ENCODE data around the gene STX8.

STX8 gene

GRCh38 chr17:9211133-9211765, 364.4 kb downstream of the STX8 start:
- Histone ChIP-seq H3K36me3 (ENCODE audit: insufficient read depth, low read length) (no peaks in the 10 kb centered on the region), H3K9ac (ENCODE audit: low read depth, low read length) (no peak overlapping the region), H3K4me1 (ENCODE audit: insufficient read depth, low read length) (no peaks in the 10 kb centered on the region)

GRCh38 chr17:9209781-9210370, 365.7 kb downstream of the STX8 start:
- H3K9ac ChIP-seq (ENCODE audit: low read depth, low read length), result no peak overlapping the region
- no peaks in the 10 kb centered on the region for H3K36me3 ChIP-seq (ENCODE audit: insufficient read depth, low read length)
- no peaks in the 10 kb centered on the region for H3K9me3 ChIP-seq (ENCODE audit: control insufficient read depth, insufficient read depth, low read length)
- no peaks in the 10 kb centered on the region for H3K4me1 ChIP-seq (ENCODE audit: insufficient read depth, low read length)

More at GRCh38 chr17:9211133-9211765, 364.4 kb downstream of the STX8 start:
- peaks cover 9% of the 10 kb centered on the region; the same call in 1 of the 2 replicates for H3K9me3 ChIP-seq (ENCODE audit: control insufficient read depth, insufficient read depth, low read length)

- Histone ChIP-seq H3K9ac (ENCODE audit: low read depth, low read length) (no peak overlapping the region), H3K36me3 (ENCODE audit: insufficient read depth, low read length) (no peaks in the 10 kb centered on the region), H3K4me1 (ENCODE audit: insufficient read depth, low read length) (no peaks in the 10 kb centered on the region), H3K9me3 (ENCODE audit: control insufficient read depth, insufficient read depth, low read length) (no peaks in the 10 kb centered on the region)
These were observed 366.3 kb downstream of the STX8 start for GRCh38 chr17:9209347-9209746.

- Histone ChIP-seq H3K9ac (ENCODE audit: low read depth, low read length) (no peak overlapping the region), H3K9me3 (ENCODE audit: control insufficient read depth, insufficient read depth, low read length) (no peaks in the 10 kb centered on the region), H3K4me1 (ENCODE audit: insufficient read depth, low read length) (no peaks in the 10 kb centered on the region), H3K36me3 (ENCODE audit: insufficient read depth, low read length) (no peaks in the 10 kb centered on the region)
These were observed 367.1 kb downstream of the STX8 start for GRCh38 chr17:9208381-9209105.

- H3K9ac ChIP-seq (ENCODE audit: low read depth, low read length), result no peak overlapping the region
- no peaks in the 10 kb centered on the region for H3K36me3 ChIP-seq (ENCODE audit: insufficient read depth, low read length)
- H3K9me3 ChIP-seq (ENCODE audit: control insufficient read depth, insufficient read depth, low read length), result no peaks in the 10 kb centered on the region
- no peaks in the 10 kb centered on the region for H3K4me1 ChIP-seq (ENCODE audit: insufficient read depth, low read length)
These were observed 368.8 kb downstream of the STX8 start for GRCh38 chr17:9206741-9207332.

- Histone ChIP-seq H3K4me1 (ENCODE audit: insufficient read depth, low read length) (no peaks in the 10 kb centered on the region), H3K9me3 (ENCODE audit: control insufficient read depth, insufficient read depth, low read length) (no peaks in the 10 kb centered on the region), H3K36me3 (ENCODE audit: insufficient read depth, low read length) (no peaks in the 10 kb centered on the region), H3K9ac (ENCODE audit: low read depth, low read length) (no peak overlapping the region)
These were observed 369.3 kb downstream of the STX8 start for GRCh38 chr17:9206410-9206703.

- H3K36me3 ChIP-seq (ENCODE audit: insufficient read depth, low read length), result no peaks in the 10 kb centered on the region
- H3K4me1 ChIP-seq (ENCODE audit: insufficient read depth, low read length), result no peaks in the 10 kb centered on the region
- H3K9me3 ChIP-seq (ENCODE audit: control insufficient read depth, insufficient read depth, low read length), result no peaks in the 10 kb centered on the region
- H3K9ac ChIP-seq (ENCODE audit: low read depth, low read length), result no peak overlapping the region
These were observed 369.9 kb downstream of the STX8 start for GRCh38 chr17:9205520-9206409.

- Histone ChIP-seq H3K9ac (ENCODE audit: low read depth, low read length) (no peak overlapping the region), H3K4me1 (ENCODE audit: insufficient read depth, low read length) (no peaks in the 10 kb centered on the region), H3K9me3 (ENCODE audit: control insufficient read depth, insufficient read depth, low read length) (no peaks in the 10 kb centered on the region), H3K36me3 (ENCODE audit: insufficient read depth, low read length) (no peaks in the 10 kb centered on the region)
These were observed 370.8 kb downstream of the STX8 start for GRCh38 chr17:9204637-9205329.

- no peaks in the 10 kb centered on the region for H3K9me3 ChIP-seq (ENCODE audit: control insufficient read depth, insufficient read depth, low read length)
- H3K4me1 ChIP-seq (ENCODE audit: insufficient read depth, low read length), result no peaks in the 10 kb centered on the region
- no peak overlapping the region for H3K9ac ChIP-seq (ENCODE audit: low read depth, low read length)
- H3K36me3 ChIP-seq (ENCODE audit: insufficient read depth, low read length), result no peaks in the 10 kb centered on the region
These were observed 371.7 kb downstream of the STX8 start for GRCh38 chr17:9203771-9204425.

- H3K36me3 ChIP-seq (ENCODE audit: insufficient read depth, low read length), result no peaks in the 10 kb centered on the region
- no peaks in the 10 kb centered on the region for H3K4me1 ChIP-seq (ENCODE audit: insufficient read depth, low read length)
- no peaks in the 10 kb centered on the region for H3K9me3 ChIP-seq (ENCODE audit: control insufficient read depth, insufficient read depth, low read length)
- H3K9ac ChIP-seq (ENCODE audit: low read depth, low read length), result no peak overlapping the region
These were observed 373.1 kb downstream of the STX8 start for GRCh38 chr17:9202532-9202931.

GRCh38 chr17:9200699-9201359, 374.8 kb downstream of the STX8 start:
- no peak overlapping the region for H3K9ac ChIP-seq (ENCODE audit: low read depth, low read length)

More at GRCh38 chr17:9200699-9201359, 374.8 kb downstream of the STX8 start:
- H3K36me3 ChIP-seq (ENCODE audit: insufficient read depth, low read length), result no peaks in the 10 kb centered on the region
- H3K9me3 ChIP-seq (ENCODE audit: control insufficient read depth, insufficient read depth, low read length), result no peaks in the 10 kb centered on the region
- peaks cover 10% of the 10 kb centered on the region for H3K4me1 ChIP-seq (ENCODE audit: insufficient read depth, low read length)

All from ES-I3 (cell line).